GM18519 (cell line): ENCODE data around the gene TLE3.

Experiments used
- ATAC-seq: cut with Tn5 transposase; IDR thresholded peaks from one replicate; pipeline ENCODE4 v1.9.1; 2021; ENCODE audit warnings: mild to moderate bottlenecking, moderate library complexity; ENCODE audit not compliant: unreplicated experiment, low FRiP score

TLE3 gene

GRCh38 chr15:70051948-70052633 lies 45.6 kb downstream of the TLE3 start:
- no peak for ATAC-seq

DNA sequence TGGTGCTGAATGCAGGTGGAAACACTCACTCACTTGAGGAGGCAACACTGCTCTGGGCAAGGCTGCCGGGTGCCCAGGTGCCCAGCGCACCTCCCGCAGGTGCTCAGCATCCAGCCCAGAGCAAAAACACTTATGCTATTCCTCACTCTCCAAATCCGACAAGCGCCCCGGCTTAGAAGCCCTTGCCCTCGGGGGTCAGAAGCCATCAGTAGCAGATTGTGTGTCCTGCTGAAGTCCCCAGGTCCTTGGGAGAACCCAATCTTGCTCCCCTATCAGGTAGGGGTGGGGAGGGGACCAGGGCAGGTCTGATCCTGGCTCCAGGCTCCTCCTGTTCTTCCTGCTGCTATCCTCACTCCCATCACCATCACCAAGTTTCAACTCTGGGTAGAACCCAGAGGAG lies 46.7 kb downstream of the TLE3 start:
- ATAC-seq, result no peak

DNA sequence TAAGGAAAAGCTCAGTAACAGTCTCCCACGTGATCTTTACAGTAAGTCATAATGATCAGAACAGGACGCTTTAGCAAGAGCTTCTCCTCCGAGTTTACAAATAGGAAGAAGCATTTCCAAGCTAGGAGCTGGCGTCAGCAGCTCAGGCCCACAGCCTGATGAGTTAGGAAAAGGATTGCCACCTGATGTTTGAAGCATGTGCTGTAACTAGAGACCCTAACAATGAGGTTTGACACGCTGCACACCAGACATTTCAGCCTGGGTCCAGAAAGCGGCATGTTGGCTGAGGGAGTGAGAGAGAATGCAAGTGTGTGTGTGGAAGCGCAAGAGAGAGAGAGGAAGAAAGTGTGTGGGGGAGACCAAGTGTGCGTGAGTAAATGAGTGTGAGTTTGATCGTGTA lies 47.3 kb downstream of the TLE3 start:
- ATAC-seq, result no peak

DNA sequence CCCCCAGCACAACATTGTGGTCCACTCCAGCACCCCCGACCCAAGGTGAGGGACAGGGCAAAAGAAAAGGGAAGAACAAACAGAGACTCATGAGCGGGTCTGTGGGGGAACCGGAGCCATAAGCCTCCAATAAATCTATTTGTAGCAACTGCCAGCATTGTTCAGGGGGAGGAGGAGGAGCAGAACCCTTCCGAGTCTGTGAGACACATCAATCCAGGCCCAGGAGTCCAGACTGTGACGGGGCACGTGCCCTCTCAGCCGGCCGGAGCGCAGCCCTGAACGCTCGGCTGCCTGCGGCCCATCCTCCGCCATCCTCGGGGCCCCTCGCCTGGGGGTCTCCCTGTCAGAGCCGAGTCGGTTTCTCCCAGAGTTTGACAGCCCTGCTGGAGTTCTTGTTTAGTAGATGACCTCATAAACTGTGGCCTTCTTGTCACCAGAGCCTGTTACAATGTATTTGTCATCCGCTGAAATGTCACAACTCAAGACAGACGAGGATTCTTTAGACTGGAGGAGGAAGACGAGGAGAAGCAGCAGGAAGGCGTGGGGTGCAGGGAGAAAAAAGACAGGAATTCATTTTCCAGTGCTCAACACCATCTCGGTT lies 47.9 kb downstream of the TLE3 start:
- ATAC-seq, result no peak

- ATAC-seq, result no peak
Measured at GRCh38 chr15:70048578-70049514, 48.9 kb downstream of the TLE3 start.

- ATAC-seq, result no peak
Measured at GRCh38 chr15:70048198-70048565, 49.5 kb downstream of the TLE3 start.

DNA sequence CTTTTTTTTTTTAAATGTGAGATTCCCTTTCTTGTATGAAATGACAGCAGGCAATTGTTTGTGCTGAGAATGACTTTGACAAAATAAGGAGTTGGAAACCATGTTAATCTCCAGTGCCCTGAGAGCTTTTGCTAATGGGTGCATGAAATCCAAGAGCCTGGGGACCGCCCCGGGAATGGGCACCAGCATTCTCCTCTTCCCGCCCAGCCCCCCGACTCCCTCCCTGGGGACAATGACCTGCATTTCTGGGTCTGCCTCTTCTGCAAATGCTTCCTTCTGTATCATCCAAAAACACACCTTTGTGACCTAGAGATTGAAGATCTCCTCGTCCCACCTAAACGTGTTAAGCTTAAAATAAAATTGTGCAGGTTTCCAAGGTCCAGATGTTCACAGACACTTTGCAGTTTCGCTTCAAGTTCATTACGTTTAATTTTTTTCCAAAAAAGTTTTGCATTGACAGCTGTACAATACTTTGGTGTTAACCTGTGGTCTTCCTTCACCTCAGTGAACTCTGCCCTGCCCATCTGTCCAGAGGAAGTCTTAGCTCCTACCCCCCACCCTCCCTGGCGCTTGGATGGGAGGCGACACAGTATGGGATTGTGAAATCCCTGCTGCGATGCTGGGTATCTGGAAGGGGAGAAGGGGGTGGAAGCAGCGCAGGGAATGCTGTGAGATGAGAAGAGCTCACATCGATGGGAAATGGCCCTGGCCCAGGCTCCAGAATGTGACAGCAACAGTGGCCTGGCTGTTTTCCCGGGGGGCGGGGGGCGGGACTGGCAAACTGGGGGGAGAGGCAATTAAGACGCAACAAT lies 50.1 kb downstream of the TLE3 start:
- no peak for ATAC-seq

DNA sequence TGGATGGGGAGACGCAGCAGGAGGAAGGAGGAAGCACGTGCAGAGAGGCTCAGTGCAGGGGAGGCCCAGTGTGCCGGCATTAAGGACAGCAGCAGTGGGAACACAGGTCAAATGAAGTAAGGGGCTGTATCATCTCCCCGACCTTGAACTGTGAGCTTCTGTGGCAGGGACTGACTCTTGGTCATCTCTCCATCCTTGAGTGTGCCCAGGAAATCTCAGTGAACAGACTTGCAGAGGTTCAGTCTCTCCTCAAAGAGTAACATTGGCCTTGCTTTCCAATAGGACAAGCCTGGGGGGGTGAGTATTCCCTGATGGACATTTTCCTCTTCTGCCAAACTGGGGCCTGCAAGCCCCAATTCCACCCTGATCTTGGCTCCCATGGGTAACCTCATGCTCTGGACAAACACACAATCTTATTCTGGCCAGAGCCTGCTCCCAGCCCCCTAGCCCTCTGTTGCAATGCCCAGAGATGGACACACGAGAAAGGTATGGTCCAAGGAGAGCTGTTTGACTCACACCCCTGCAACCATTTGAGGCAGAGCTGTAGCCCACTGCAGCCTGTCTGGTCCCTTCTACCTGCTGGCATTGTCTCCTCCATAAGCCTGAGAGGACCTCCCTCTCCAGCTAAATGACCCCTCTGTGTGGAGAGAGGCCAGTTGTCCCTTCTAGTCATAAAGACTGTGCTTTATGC lies 50.9 kb downstream of the TLE3 start:
- no peak for ATAC-seq

GRCh38 chr15:70045045-70045444 lies 52.7 kb downstream of the TLE3 start:
- no peak for ATAC-seq

- no peak for ATAC-seq
Measured at GRCh38 chr15:70044168-70044567, 53.5 kb downstream of the TLE3 start.

- no peak for ATAC-seq
Measured at GRCh38 chr15:70043590-70043989, 54.1 kb downstream of the TLE3 start.

DNA sequence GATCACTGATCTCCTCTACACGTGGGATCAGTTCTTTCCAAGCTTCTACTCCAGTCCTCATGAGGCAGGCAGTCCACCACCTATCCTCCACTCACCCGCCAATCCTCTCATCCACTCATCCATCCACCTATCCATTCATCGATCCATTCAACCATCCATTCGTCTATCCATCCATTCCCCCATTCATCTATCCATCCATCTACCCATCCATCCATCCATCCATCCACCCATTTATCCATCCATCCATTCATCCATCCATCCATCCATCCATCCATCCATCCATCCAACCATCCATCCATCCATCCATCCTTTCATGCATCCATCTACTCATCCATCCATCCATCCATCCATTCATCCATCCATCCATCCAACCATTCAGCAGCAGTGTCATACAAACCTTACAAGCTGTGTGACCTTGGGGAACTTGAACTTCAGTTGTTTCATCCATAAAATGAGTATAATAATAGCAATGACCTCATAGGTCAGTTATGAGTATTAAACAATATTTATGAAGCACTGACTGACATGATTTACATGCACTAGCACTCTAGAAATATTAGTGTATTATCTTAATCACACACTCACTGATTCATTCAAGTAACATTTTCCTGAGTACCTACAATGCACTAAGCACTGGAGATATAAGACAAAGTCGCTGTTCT lies 55.0 kb downstream of the TLE3 start:
- ATAC-seq, result no peak

GRCh38 chr15:70039917-70040316 lies 57.8 kb downstream of the TLE3 start:
- no peak for ATAC-seq

GRCh38 chr15:70038730-70039392 lies 58.9 kb downstream of the TLE3 start:
- ATAC-seq, result no peak

GRCh38 chr15:70037292-70037640 lies 60.5 kb downstream of the TLE3 start:
- no peak for ATAC-seq

DNA sequence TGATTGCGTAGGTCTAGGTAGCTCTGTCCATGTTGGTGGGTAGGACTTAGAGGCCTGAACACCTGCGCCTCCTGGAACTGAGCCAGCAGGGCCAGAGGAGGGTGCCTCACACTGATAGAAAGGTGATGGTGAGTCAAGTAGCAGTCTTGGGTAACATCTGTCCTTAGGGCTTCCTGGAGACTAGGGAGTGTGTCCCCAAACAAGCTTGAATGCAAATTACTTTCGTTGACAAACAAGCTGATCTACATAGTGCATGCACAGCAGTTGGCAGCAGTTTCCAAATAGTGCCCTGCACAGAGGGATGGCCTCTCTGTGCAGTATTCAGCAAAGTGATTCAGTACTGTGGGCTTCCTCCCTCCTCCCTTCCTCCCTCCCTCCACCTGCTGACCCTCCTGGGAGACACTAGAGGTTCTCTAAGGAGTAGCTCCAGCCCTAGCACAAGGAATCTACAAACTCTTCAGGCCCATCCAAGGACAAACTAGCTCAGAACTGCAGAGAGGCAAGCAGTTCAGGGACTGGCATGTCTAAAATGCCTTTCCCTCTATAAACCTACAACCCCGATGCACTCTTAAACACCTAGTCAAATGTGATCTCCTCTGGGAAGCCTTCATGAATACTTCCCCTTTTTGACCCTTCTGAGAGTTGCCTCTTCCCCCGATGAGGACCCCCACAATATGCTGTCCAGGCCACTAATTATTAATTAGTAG lies 61.0 kb downstream of the TLE3 start:
- no peak for ATAC-seq

DNA sequence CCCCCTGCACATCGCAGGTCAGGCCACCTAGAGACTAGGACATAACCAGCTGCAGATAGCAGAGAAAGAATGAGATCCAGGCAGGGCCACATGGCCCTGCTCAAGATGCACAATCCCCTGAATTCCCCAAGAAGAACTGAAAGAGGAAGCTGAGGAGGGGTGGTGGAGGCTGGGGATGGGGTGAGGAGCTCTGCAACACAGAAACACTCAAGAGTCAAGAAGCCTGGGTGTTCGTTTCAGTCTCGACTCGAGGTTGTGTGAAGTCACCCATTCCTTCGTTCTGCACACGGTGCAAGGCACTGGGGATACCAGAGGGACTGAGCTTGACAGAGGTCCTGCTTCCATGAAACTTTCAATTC lies 62.0 kb downstream of the TLE3 start:
- no peak for ATAC-seq

GRCh38 chr15:70035051-70035718 lies 62.5 kb downstream of the TLE3 start:
- no peak for ATAC-seq
